22Rv1 (cell line): ENCODE measurements around the gene OLFM2.
"Not testable (repeated sequence)": the region's sequence is repeated elsewhere in the genome, so short reads cannot be mapped to it uniquely, and the experiment has no call there.

ENCODE experiments used
- H3K27ac ChIP-seq: fragments of 450-650 bp; 2 replicates; pipeline ENCODE4 v1.5.1; 2017
- CTCF ChIP-seq: fragments of 450-650 bp; IDR thresholded peaks from 2 replicates; pipeline ENCODE4 v1.5.1; 2017; ENCODE audit warnings: mild to moderate bottlenecking
- ZFX ChIP-seq: fragments of 450-650 bp; IDR thresholded peaks from 2 replicates; pipeline ENCODE4 v1.6.1; 2017; ENCODE audit warnings: antibody characterized with exemption, borderline replicate concordance

Gene OLFM2

GRCh38 chr19:9956956-9957355 lies 20.6 kb upstream of the OLFM2 start:
- H3K27ac ChIP-seq = no peak overlapping the region
- no peak for TF ChIP-seq CTCF
- TF ChIP-seq ZFX = no peak

GRCh38 chr19:9953802-9954542 lies 17.7 kb upstream of the OLFM2 start:
- no peak for TF ChIP-seq CTCF
- no peak for TF ChIP-seq ZFX

DNA sequence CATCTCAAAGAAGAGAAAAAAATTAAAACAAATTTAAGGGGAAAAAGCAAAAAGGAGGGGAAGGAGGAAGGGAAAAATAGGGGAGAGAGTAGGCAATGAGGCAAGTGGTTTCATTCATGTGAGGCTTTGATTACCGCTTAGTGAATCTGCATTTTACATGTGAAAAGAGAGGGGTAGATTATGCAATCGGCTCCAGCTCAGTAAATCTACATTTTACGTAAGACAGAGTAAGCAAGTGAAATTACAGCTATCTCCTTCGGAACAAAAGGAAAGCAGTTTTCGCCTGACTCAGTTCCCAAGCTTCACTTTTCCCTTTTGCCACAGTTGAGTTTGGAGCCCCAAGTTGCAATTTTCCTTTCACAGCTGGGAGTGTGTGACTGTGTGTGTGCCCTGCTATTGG lies 16.0 kb upstream of the OLFM2 start:
- H3K27ac ChIP-seq = no peak overlapping the region

More at GRCh38 chr19:9953802-9954542, 17.7 kb upstream of the OLFM2 start:
- no peak overlapping the region for H3K27ac ChIP-seq

GRCh38 chr19:9947441-9947840 lies 11.1 kb upstream of the OLFM2 start:
- H3K27ac ChIP-seq = no peak overlapping the region
- TF ChIP-seq ZFX = no peak
- TF ChIP-seq CTCF = no peak

More for the DNA sequence above, 16.0 kb upstream of the OLFM2 start:
- TF ChIP-seq CTCF (no peak), ZFX (no peak)

DNA sequence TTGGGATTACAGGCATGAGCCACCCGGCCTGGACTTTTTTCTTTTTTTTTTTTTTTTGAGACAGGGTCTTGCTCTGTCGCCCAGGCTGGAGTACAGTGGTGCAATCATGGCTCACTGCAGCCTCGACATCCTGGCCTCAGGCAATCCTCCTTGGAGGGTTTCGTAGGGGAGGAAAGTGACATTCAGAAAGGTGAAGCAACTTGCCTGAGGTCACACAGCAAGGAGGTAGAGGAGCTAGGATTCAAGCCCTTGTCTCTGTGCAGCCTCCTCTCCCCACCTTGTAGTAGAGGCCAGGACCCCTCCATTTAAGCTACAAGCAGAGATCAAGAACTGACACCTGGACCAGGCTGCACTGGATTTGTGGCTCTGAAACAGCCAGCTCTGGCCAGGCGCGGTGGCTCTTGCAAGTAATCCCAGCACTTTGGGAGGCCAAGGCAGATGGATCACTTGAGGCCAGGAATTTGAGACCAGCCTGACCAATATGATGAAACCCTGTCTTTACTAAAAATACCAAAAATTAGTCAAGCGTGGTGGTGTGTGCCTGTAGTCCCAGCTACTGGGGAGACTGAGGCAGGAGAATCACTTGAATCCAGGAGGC lies 10.3 kb upstream of the OLFM2 start:
- not testable (repeated sequence) for H3K27ac ChIP-seq

GRCh38 chr19:9945319-9945966 lies 9.1 kb upstream of the OLFM2 start:
- no peak for TF ChIP-seq CTCF
- TF ChIP-seq ZFX = no peak
- no peak overlapping the region for H3K27ac ChIP-seq

DNA sequence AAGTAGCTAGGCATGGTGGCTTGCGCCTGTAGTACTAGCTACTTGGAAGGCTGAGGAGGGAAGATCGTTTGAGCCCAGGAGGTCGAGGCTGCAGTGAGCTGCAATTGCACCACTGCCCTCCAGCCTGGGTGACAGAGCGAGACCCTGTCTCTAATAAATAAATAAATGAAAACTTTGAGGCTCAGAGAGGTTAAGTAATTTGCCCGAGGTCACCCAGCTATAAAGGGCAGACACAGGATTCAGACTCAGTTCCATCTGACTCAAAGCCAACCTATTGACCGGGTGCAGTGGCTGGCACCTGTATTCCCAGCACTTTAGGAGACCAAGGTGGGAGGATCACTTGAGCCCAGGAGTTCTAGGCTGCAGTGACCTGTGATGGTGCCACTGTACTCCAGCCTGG lies 7.4 kb upstream of the OLFM2 start:
- TF ChIP-seq ZFX (no peak), CTCF (no peak)
- no peak overlapping the region for H3K27ac ChIP-seq
